Common myeloid progenitor, CD34-positive (primary cell): ENCODE measurements around the gene E2F6.
A peak's percentile ranks its signal among the peaks of the same experiment; 100 is the strongest.

Source experiments
- CTCF ChIA-PET: fragments of 350-600 bp; sonication (Branson Sonifier 250); formaldehyde crosslinking; loops from one replicate; lab custom pipeline; 2021; ENCODE audit warnings: antibody characterized with exemption; lab: Charles Lee
- POLR2A ChIA-PET: fragments of 350-600 bp; sonication (Branson Sonifier 250); formaldehyde crosslinking; loops from one replicate; lab custom pipeline; 2021; ENCODE audit warnings: antibody characterized with exemption; lab: Charles Lee
- DNase-seq, 3 donors: peaks; one replicate each; pipeline versions ENCODE4 v3.0.0 to v3.0.0-alpha.2; 2013
- H3K27ac ChIP-seq, 2 experiments: 1 replicate in 1 of 2; 2 replicates in 1 of 2; pipeline ENCODE4 v1.7.0; 2013; ENCODE audit warnings: inconsistent platforms in 2 of 2, low read length in 2 of 2, mild to moderate bottlenecking in 2 of 2, low read depth in 1 of 2, moderate library complexity in 1 of 2; ENCODE audit not compliant: severe bottlenecking in 2 of 2, insufficient read depth in 1 of 2, poor library complexity in 1 of 2
- H3K27me3 ChIP-seq, 5 experiments: replicated peaks in 2 of 5; 1 replicate in 3 of 5; 2 replicates in 2 of 5; pipeline versions ENCODE4 v1.6.1 to v1.7.0; 2013; ENCODE audit warnings: low read length in 4 of 5, mild to moderate bottlenecking in 2 of 5, moderate library complexity in 2 of 5, inconsistent platforms in 1 of 5; ENCODE audit not compliant: insufficient read depth in 5 of 5, control insufficient read depth in 4 of 5
- H3K36me3 ChIP-seq, 4 experiments: 1 replicate in 2 of 4; 2 replicates in 2 of 4; pipeline versions ENCODE4 v1.6.1 to v1.7.0; 2013; ENCODE audit warnings: low read length in 3 of 4, control low read depth in 1 of 4, mild to moderate bottlenecking in 1 of 4; ENCODE audit not compliant: control insufficient read depth in 4 of 4, insufficient read depth in 4 of 4
- H3K4me1 ChIP-seq, 4 experiments: 1 replicate in 3 of 4; 2 replicates in 1 of 4; pipeline versions ENCODE4 v1.6.1 to v1.7.1; 2013; ENCODE audit warnings: low read length in 3 of 4, mild to moderate bottlenecking in 3 of 4, control low read depth in 1 of 4, inconsistent platforms in 1 of 4, moderate library complexity in 1 of 4; ENCODE audit not compliant: control insufficient read depth in 4 of 4, insufficient read depth in 4 of 4; ENCODE audit errors: control extremely low read depth in 1 of 4
- H3K4me3 ChIP-seq, 7 experiments: 1 replicate in 4 of 7; 2 replicates in 3 of 7; pipeline versions ENCODE4 v1.5.1 to v1.7.0; 2013; ENCODE audit warnings: mild to moderate bottlenecking in 7 of 7, low read length in 6 of 7, moderate library complexity in 6 of 7, inconsistent platforms in 2 of 7, low read depth in 2 of 7, control low read depth in 1 of 7; ENCODE audit not compliant: insufficient read depth in 4 of 7, control insufficient read depth in 1 of 7; ENCODE audit errors: extremely low read depth in 1 of 7
- H3K9me3 ChIP-seq, 5 experiments: 1 replicate in 4 of 5; 2 replicates in 1 of 5; pipeline versions ENCODE4 v1.6.1 to v1.7.1; 2013; ENCODE audit warnings: low read length in 4 of 5, mild to moderate bottlenecking in 2 of 5, inconsistent platforms in 1 of 5, low read depth in 1 of 5, moderate library complexity in 1 of 5; ENCODE audit not compliant: control insufficient read depth in 4 of 5, insufficient read depth in 2 of 5; ENCODE audit errors: control extremely low read depth in 1 of 5
- WGBS: methylation state at CpG from one replicate; pipeline ENCODE4 v1.1.5; 2013; ENCODE audit not compliant: insufficient coverage; 5-methylcytosine and 5-hydroxymethylcytosine counted together

Gene E2F6

GRCh38 chr2:11411768-11412448 lies 54.1 kb downstream of the E2F6 start:
- no peaks in the 10 kb centered on the region for H3K27me3 ChIP-seq
- POLR2A ChIA-PET: no interaction called here
- H3K27ac ChIP-seq: no peak overlapping the region
- H3K9me3 ChIP-seq: no peaks in the 10 kb centered on the region
- WGBS: 39% methylated on average over 10 of the region's 11 CpGs
- H3K4me1 ChIP-seq: peaks cover 0 to 2% (median 0%) of the 10 kb centered on the region in 4 experiments
- H3K36me3 ChIP-seq: no peaks in the 10 kb centered on the region
- peak overlapping the region in 6 of 7 experiments; percentile 20 to 74 (median 34) for H3K4me3 ChIP-seq
- CTCF ChIA-PET: interaction anchor here (0.6 to 4.5 kb wide), 10 partner anchors 14 to 282 kb away, joined by 3 to 19 read pairs (median 4); partner anchors contain the start of gene ROCK2
- DNase-seq: peak; percentile 23 to 47 (median 35)

- DNase-seq: no peak
- ChIA-PET CTCF (interaction anchor here (0.6 to 4.5 kb wide), 9 partner anchors 13 to 281 kb away, joined by 3 to 19 read pairs (median 4); partner anchors contain the start of gene ROCK2), POLR2A (no interaction called here)
- Histone ChIP-seq H3K4me3 (peak overlapping the region in 1 of 7 experiments; percentile 74), H3K9me3 (no peaks in the 10 kb centered on the region), H3K27ac (no peak overlapping the region), H3K4me1 (peaks cover 0 to 2% (median 0%) of the 10 kb centered on the region in 4 experiments), H3K27me3 (no peaks in the 10 kb centered on the region), H3K36me3 (no peaks in the 10 kb centered on the region)
- WGBS: no CpG with 5 or more reads among the region's 1 CpG
Measured at GRCh38 chr2:11411244-11411643, 54.7 kb downstream of the E2F6 start.

- POLR2A ChIA-PET: no interaction called here
- Histone ChIP-seq H3K27ac (no peak overlapping the region), H3K27me3 (no peaks in the 10 kb centered on the region), H3K36me3 (no peaks in the 10 kb centered on the region), H3K4me1 (peaks cover 0 to 2% (median 0%) of the 10 kb centered on the region in 4 experiments), H3K4me3 (no peak overlapping the region), H3K9me3 (no peaks in the 10 kb centered on the region)
- CTCF ChIA-PET: interaction anchor here (1.0 kb wide), 1 partner anchor 278 kb away, joined by 4 read pairs; a partner anchor contains a TSS
- no peak for DNase-seq
- WGBS: 100% methylated on average over 3 of the region's 5 CpGs
Measured at GRCh38 chr2:11410101-11410500, 55.9 kb downstream of the E2F6 start.

GRCh38 chr2:11409572-11409959 lies 56.4 kb downstream of the E2F6 start:
- H3K36me3 ChIP-seq: no peaks in the 10 kb centered on the region
- no peak overlapping the region for H3K27ac ChIP-seq
- no peak for DNase-seq
- POLR2A ChIA-PET: no interaction called here
- no CpG with 5 or more reads among the region's 1 CpG for WGBS
- H3K4me3 ChIP-seq: no peak overlapping the region
- CTCF ChIA-PET: interaction anchor here (1.0 kb wide), 1 partner anchor 277 kb away, joined by 4 read pairs; a partner anchor contains a TSS
- H3K9me3 ChIP-seq: no peaks in the 10 kb centered on the region
- no peaks in the 10 kb centered on the region for H3K27me3 ChIP-seq
- H3K4me1 ChIP-seq: peaks cover 0 to 2% (median 0%) of the 10 kb centered on the region in 4 experiments

GRCh38 chr2:11408959-11409571 lies 56.9 kb downstream of the E2F6 start:
- no peaks in the 10 kb centered on the region for H3K36me3 ChIP-seq
- H3K4me3 ChIP-seq: no peak overlapping the region
- whole genome bisulfite sequencing: 100% methylated on average over 1 of the region's 1 CpG
- CTCF ChIA-PET: interaction anchor here (1.0 kb wide), 1 partner anchor 277 kb away, joined by 4 read pairs; a partner anchor contains a TSS
- DNase-seq: no peak
- H3K9me3 ChIP-seq: no peaks in the 10 kb centered on the region
- POLR2A ChIA-PET: no interaction called here
- no peaks in the 10 kb centered on the region for H3K27me3 ChIP-seq
- H3K27ac ChIP-seq: no peak overlapping the region
- H3K4me1 ChIP-seq: peaks cover 0 to 2% (median 0%) of the 10 kb centered on the region in 4 experiments

- POLR2A ChIA-PET: no interaction called here
- Histone ChIP-seq H3K36me3 (no peaks in the 10 kb centered on the region), H3K27ac (no peak overlapping the region), H3K4me1 (peaks cover 0 to 2% (median 0%) of the 10 kb centered on the region in 4 experiments), H3K27me3 (no peaks in the 10 kb centered on the region), H3K9me3 (no peaks in the 10 kb centered on the region), H3K4me3 (no peak overlapping the region)
- WGBS: 75% methylated on average over 4 of the region's 6 CpGs
- CTCF ChIA-PET: no interaction called here
- no peak for DNase-seq
Measured at GRCh38 chr2:11407413-11407812, 58.5 kb downstream of the E2F6 start.

GRCh38 chr2:11406958-11407381 lies 59.0 kb downstream of the E2F6 start:
- CTCF ChIA-PET: no interaction called here
- DNase-seq: no peak
- H3K4me1 ChIP-seq: peaks cover 0 to 2% (median 0%) of the 10 kb centered on the region in 4 experiments
- H3K36me3 ChIP-seq: no peaks in the 10 kb centered on the region
- no peak overlapping the region for H3K27ac ChIP-seq
- POLR2A ChIA-PET: no interaction called here
- H3K27me3 ChIP-seq: no peaks in the 10 kb centered on the region
- no peaks in the 10 kb centered on the region for H3K9me3 ChIP-seq
- 89% methylated on average over 3 of the region's 3 CpGs for WGBS
- H3K4me3 ChIP-seq: no peak overlapping the region
